ENCODE measurements around the gene VSTM2L.

The VSTM2L gene

DNA sequence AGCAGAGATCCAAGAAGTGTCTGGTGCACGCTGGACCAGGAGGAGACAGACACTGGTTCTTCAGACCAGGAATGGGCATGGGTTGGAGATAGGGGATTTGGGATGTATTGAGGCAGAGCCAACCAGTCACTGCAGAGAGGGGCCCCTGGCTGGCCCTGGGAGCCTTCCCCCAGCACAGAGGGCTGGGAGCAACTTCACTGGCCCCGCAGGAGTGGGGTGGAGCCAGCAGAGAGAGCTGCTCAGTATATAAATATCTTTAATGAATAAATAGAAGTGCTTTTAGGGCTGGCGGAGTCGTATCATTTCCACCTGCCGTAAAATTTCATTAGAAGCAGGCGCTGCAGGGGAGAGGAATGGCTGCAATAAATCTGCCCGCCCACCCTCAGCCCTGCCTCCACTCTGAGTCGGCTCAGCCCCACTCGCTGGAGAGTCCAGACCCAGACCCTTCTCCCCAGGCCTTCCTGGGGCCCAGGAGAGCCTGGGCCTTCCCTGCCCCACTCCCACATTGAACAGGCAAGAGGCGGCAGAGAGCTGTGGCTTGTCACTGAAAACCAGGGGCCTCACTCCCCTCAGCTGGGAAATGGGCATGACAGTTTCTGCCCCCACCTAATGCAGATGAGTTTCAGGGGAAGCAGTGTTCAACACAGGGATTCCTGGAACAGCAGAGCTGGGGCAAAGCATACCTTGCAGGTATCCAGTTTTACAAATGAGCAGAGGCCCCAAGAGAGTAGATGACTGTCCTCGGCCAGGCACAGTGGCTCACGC is 23.9 kb upstream of the VSTM2L start:
- Histone ChIP-seq H3K27me3 (ENCODE audit: insufficient read depth, low read length) (no peaks in the 10 kb centered on the region; the same call in 1 of the 2 replicates), H3K9me2 (ENCODE audit: low read depth, low read length) (no peaks in the 10 kb centered on the region), H3K9ac (ENCODE audit: low read length) (no peak overlapping the region), H3K9me3 (ENCODE audit: low read length) (no peaks in the 10 kb centered on the region), H3K27ac (ENCODE audit: low read depth, low read length, poor library complexity, severe bottlenecking) (no peak overlapping the region), H3K79me2 (ENCODE audit: insufficient read depth, low read length) (no peaks in the 10 kb centered on the region), H3K4me3 (ENCODE audit: low read depth, low read length, poor library complexity, severe bottlenecking) (no peak overlapping the region), H3K36me3 (ENCODE audit: insufficient read depth, low read length) (peaks cover 3% of the 10 kb centered on the region; the same call in 1 of the 2 replicates), H4K20me1 (ENCODE audit: insufficient read depth, low read length) (no peaks in the 10 kb centered on the region), H3K4me2 (ENCODE audit: low read length) (no peak overlapping the region), H3F3A (ENCODE audit: insufficient read depth, low read length) (no peaks in the 10 kb centered on the region), H3K4me1 (ENCODE audit: insufficient read depth, low read length, severe bottlenecking) (no peaks in the 10 kb centered on the region), H2AFZ (ENCODE audit: low read length) (no peak overlapping the region)
- no peak for TF ChIP-seq EZH2 (IDR thresholded peaks at IDR 0.05; ENCODE audit: borderline replicate concordance, low read length)
- TF ChIP-seq, protein P1, sequence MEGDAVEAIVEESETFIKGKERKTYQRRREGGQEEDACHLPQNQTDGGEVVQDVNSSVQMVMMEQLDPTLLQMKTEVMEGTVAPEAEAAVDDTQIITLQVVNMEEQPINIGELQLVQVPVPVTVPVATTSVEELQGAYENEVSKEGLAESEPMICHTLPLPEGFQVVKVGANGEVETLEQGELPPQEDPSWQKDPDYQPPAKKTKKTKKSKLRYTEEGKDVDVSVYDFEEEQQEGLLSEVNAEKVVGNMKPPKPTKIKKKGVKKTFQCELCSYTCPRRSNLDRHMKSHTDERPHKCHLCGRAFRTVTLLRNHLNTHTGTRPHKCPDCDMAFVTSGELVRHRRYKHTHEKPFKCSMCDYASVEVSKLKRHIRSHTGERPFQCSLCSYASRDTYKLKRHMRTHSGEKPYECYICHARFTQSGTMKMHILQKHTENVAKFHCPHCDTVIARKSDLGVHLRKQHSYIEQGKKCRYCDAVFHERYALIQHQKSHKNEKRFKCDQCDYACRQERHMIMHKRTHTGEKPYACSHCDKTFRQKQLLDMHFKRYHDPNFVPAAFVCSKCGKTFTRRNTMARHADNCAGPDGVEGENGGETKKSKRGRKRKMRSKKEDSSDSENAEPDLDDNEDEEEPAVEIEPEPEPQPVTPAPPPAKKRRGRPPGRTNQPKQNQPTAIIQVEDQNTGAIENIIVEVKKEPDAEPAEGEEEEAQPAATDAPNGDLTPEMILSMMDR (IDR thresholded peaks at IDR 0.05; ENCODE audit: low read length): no peak

DNA sequence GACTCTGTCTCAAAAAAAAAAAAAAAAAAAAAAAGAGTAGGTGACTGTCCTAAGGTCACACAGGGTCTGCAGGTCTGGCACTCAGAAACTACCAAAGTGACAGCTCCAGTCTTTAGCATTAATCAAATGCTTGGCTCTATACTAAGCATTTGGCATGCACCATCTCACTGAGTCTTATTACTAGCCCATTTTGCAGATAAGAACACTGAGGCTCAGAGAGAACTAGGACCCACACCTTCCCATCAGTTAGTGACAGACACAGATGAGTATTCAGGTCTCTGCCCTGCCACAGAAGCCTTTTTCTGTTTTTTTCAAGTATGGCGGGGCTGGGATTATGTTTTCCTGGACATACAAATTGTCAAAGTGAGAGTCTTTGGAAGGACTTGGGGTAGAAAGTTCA is 23.1 kb upstream of the VSTM2L start:
- H3K79me2 ChIP-seq (ENCODE audit: insufficient read depth, low read length): no peaks in the 10 kb centered on the region
- TF ChIP-seq, protein P1 (IDR thresholded peaks at IDR 0.05; ENCODE audit: low read length): no peak
- no peak for TF ChIP-seq EZH2 (IDR thresholded peaks at IDR 0.05; ENCODE audit: borderline replicate concordance, low read length)
- no peaks in the 10 kb centered on the region for H3F3A ChIP-seq (ENCODE audit: insufficient read depth, low read length)
- H3K36me3 ChIP-seq (ENCODE audit: insufficient read depth, low read length): no peaks in the 10 kb centered on the region
- H2AFZ ChIP-seq (ENCODE audit: low read length): no peak overlapping the region
- H4K20me1 ChIP-seq (ENCODE audit: insufficient read depth, low read length): no peaks in the 10 kb centered on the region
- no peaks in the 10 kb centered on the region for H3K4me1 ChIP-seq (ENCODE audit: insufficient read depth, low read length, severe bottlenecking)
- no peak overlapping the region for H3K27ac ChIP-seq (ENCODE audit: low read depth, low read length, poor library complexity, severe bottlenecking)
- H3K9ac ChIP-seq (ENCODE audit: low read length): no peak overlapping the region
- no peak overlapping the region for H3K4me3 ChIP-seq (ENCODE audit: low read depth, low read length, poor library complexity, severe bottlenecking)
- no peaks in the 10 kb centered on the region for H3K9me3 ChIP-seq (ENCODE audit: low read length)
- H3K4me2 ChIP-seq (ENCODE audit: low read length): no peak overlapping the region
- no peaks in the 10 kb centered on the region; the same call in 1 of the 2 replicates for H3K27me3 ChIP-seq (ENCODE audit: insufficient read depth, low read length)
- H3K9me2 ChIP-seq (ENCODE audit: low read depth, low read length): no peaks in the 10 kb centered on the region

DNA sequence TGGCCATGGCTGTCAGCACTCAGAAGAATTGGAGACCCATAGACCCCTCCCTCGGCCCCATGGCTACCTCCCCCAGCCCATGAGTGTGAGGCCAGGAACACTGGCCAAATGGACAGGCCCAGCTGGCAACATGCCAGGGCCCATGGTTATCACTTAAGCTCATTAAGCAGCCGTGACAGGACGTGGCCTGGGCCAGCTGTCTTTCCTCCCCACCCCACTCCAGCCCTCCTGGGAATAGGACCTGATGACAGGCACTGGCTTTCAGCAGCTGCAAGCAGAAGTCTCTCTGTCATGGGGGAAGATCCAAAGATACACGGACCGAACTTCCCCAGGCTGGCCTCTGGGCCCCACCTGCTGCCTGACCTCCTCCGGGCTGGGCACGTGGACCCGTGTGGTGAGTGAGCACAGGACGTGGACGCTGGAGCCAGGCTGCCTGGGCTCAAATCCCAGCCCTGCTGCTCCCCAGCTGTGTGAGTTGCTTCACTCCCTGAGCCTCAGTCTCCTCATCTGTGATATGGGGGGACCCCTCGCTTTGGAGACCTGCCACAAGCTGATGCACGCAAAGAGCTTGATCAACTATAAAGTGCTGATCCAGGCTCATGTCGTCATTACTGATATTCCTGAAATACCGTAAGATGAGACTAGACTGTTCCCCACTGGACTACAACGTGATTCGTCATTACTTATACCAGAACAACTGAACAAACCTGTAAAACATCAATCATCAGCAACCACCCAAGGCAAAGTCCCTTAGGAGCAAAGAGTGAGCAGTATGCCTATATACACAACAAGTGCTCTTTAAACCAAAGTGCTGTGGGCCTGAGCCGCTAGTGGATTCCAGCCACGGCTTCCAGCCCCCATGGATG is 22.0 kb upstream of the VSTM2L start:
- no peaks in the 10 kb centered on the region for H3K79me2 ChIP-seq (ENCODE audit: insufficient read depth, low read length)
- H3K4me1 ChIP-seq (ENCODE audit: insufficient read depth, low read length, severe bottlenecking): no peaks in the 10 kb centered on the region
- H3F3A ChIP-seq (ENCODE audit: insufficient read depth, low read length): no peaks in the 10 kb centered on the region
- no peak overlapping the region for H3K4me2 ChIP-seq (ENCODE audit: low read length)
- H3K36me3 ChIP-seq (ENCODE audit: insufficient read depth, low read length): no peaks in the 10 kb centered on the region
- TF ChIP-seq EZH2 (IDR thresholded peaks at IDR 0.05; ENCODE audit: borderline replicate concordance, low read length): no peak
- TF ChIP-seq, protein P1 (IDR thresholded peaks at IDR 0.05; ENCODE audit: low read length): no peak
- H3K4me3 ChIP-seq (ENCODE audit: low read depth, low read length, poor library complexity, severe bottlenecking): no peak overlapping the region
- no peaks in the 10 kb centered on the region for H4K20me1 ChIP-seq (ENCODE audit: insufficient read depth, low read length)
- no peaks in the 10 kb centered on the region for H3K9me3 ChIP-seq (ENCODE audit: low read length)
- H3K27me3 ChIP-seq (ENCODE audit: insufficient read depth, low read length): no peaks in the 10 kb centered on the region; the same call in 1 of the 2 replicates
- no peak overlapping the region for H3K27ac ChIP-seq (ENCODE audit: low read depth, low read length, poor library complexity, severe bottlenecking)
- no peak overlapping the region for H2AFZ ChIP-seq (ENCODE audit: low read length)
- H3K9me2 ChIP-seq (ENCODE audit: low read depth, low read length): no peaks in the 10 kb centered on the region
- no peak overlapping the region for H3K9ac ChIP-seq (ENCODE audit: low read length)

All from OCI-LY1 (cell line).